CD4-positive, alpha-beta memory T cell (primary cell): ENCODE data around the gene ZXDC. TPM values are rescaled to one million over a fixed set of nuclear protein-coding genes. Genes with fewer than 3 reads are reported as not detected.

Experiments
- CTCF ChIA-PET: fragments of 350-600 bp; sonication (Branson Sonifier 250); formaldehyde crosslinking; loops from one replicate; lab custom pipeline; 2021; ENCODE audit warnings: inconsistent platforms; ENCODE audit not compliant: partially characterized antibody; lab: Charles Lee
- POLR2A ChIA-PET: fragments of 350-600 bp; sonication (Branson Sonifier 250); formaldehyde crosslinking; loops from one replicate; lab custom pipeline; 2021; ENCODE audit not compliant: partially characterized antibody; lab: Charles Lee
- DNase-seq, 5 donors: peaks; one replicate each; pipeline versions ENCODE4 v3.0.0 to v3.0.0-alpha.2; 2020 to 2022; ENCODE audit warnings: mixed read lengths in 1 of 5
- H3K27ac ChIP-seq: one replicate; pipeline ENCODE4 v1.7.0; 2013; ENCODE audit warnings: low read depth, low read length
- H3K27me3 ChIP-seq: 2 replicates; pipeline ENCODE4 v1.7.0; 2013; ENCODE audit warnings: mild to moderate bottlenecking, low read length, moderate library complexity; ENCODE audit not compliant: insufficient read depth
- H3K36me3 ChIP-seq: 2 replicates; pipeline ENCODE4 v1.7.0; 2013; ENCODE audit warnings: mild to moderate bottlenecking, low read length, moderate library complexity; ENCODE audit not compliant: insufficient read depth
- H3K4me1 ChIP-seq: 2 replicates; pipeline ENCODE4 v1.7.0; 2013; ENCODE audit warnings: mild to moderate bottlenecking, low read length, moderate library complexity; ENCODE audit not compliant: insufficient read depth
- H3K4me3 ChIP-seq, 2 donors: one replicate each; pipeline ENCODE4 v1.7.0; 2013; ENCODE audit warnings: low read length in 2 of 2, mild to moderate bottlenecking in 1 of 2
- H3K9me3 ChIP-seq, 2 donors: one replicate each; pipeline ENCODE4 v1.7.0; 2013; ENCODE audit warnings: low read length in 2 of 2, control low read depth in 1 of 2; ENCODE audit not compliant: control insufficient read depth in 1 of 2
- H3K27ac Mint-ChIP-seq, 7 donors: one replicate each; pipeline ENCODE4 v1.8.0; 2020 to 2021; ENCODE audit warnings: mixed read lengths in 7 of 7, mild to moderate bottlenecking in 6 of 7, inconsistent platforms in 3 of 7, moderate library complexity in 3 of 7
- H3K27me3 Mint-ChIP-seq, 2 donors: one replicate each; pipeline ENCODE4 v1.8.0; 2020 to 2021; ENCODE audit warnings: mixed read lengths in 2 of 2
- H3K36me3 Mint-ChIP-seq, 2 donors: one replicate each; pipeline ENCODE4 v1.8.0; 2020 to 2021; ENCODE audit warnings: mixed read lengths in 2 of 2, inconsistent platforms in 1 of 2, mild to moderate bottlenecking in 1 of 2
- H3K4me1 Mint-ChIP-seq, 4 donors: one replicate each; pipeline ENCODE4 v1.8.0; 2020 to 2021; ENCODE audit warnings: mixed read lengths in 4 of 4, mild to moderate bottlenecking in 1 of 4
- H3K4me3 Mint-ChIP-seq, 8 donors: one replicate each; pipeline ENCODE4 v1.8.0; 2020 to 2021; ENCODE audit warnings: mixed read lengths in 8 of 8, mild to moderate bottlenecking in 7 of 8, moderate library complexity in 6 of 8, inconsistent platforms in 3 of 8
- H3K9me3 Mint-ChIP-seq, 8 donors: one replicate each; pipeline ENCODE4 v1.8.0; 2020 to 2021; ENCODE audit warnings: mixed read lengths in 8 of 8, mild to moderate bottlenecking in 5 of 8, inconsistent platforms in 3 of 8, moderate library complexity in 1 of 8
- intact Hi-C: fragments of 100-400 bp; cut with micrococcal nuclease; formaldehyde crosslinking; loops from one replicate; pipeline ENCODE4 v1.15.1; 2023
- polyA plus RNA-seq, 2 donors: library from polyadenylated mRNA; unstranded; fragments of 300-500 nt; fragmentation: Illumina TruSeq; gene quantifications; one replicate each; pipeline ENCODE4 v1.2.3, GENCODE V29; 2021
- total RNA-seq, 2 experiments: library from RNA; stranded (reverse); gene quantifications; one replicate each; pipeline ENCODE4 v1.2.3, GENCODE V29; 2021

ZXDC gene
- total and polyA plus RNA-seq, 4 experiments from 2014 or later: 10.3 to 66.3 (median 42.9) TPM

DNA sequence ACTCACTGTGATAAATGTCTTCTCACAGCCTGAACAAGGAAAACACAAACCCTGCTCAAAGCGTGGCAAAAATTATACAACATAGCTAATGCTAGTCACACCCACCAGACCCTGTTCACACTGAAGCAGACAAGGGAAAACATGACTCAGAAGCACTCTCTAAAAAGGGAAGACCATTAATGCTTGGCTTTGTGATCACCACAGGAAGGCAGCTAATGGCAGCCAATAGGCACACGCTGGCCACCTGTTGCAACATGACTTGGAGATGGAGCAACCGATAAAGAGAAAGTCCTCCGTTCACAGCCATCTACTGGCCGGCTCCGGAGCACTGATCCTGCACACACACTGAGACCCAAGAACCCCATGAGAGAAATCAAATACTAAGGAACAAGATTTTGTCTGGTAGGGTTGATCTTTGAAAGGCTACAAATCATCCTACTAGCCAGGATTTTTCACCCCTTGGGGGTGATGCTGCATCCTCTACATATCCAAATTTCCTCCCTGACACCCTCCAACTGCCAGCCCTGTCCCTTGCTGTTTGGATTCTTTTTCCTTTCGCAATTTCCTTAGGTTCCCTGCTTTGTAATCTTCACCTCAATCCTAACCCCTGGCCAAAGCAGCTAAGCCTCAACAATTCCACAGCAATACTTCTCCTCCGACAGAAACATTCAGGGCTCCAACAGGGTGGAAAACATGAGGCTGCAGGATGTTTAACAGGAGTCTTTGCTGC, 3.2 kb downstream of the ZXDC start:
- Histone ChIP-seq H3K27me3 (no peaks in the 10 kb centered on the region), H3K9me3 (no peaks in the 10 kb centered on the region), H3K4me3 (peak overlapping the region in 1 of 2 donors; percentile 2), H3K36me3 (peaks cover 42% of the 10 kb centered on the region), H3K27ac (no peak overlapping the region), H3K4me1 (peaks cover 36% of the 10 kb centered on the region)
- peak overlapping the region; percentile 12 to 88 (median 78) for H3K27ac Mint-ChIP-seq
- peak overlapping the region; percentile 86 to 94 (median 91) for H3K4me3 Mint-ChIP-seq
- DNase-seq: no peak
- intact Hi-C loops: loop anchor here (10.0 kb wide), 1 partner anchor 1582 kb away; the partner anchor contains the start of gene SEC61A1
- no peaks in the 10 kb centered on the region for H3K9me3 Mint-ChIP-seq
- no peaks in the 10 kb centered on the region for H3K27me3 Mint-ChIP-seq
- peaks cover 45 to 80% (median 66%) of the 10 kb centered on the region in 4 donors for H3K4me1 Mint-ChIP-seq
- CTCF ChIA-PET: interaction anchor here (1.5 kb wide), 1 partner anchor 50 kb away, joined by 5 read pairs; no protein-coding TSS in a partner anchor
- peaks cover 42 to 64% of the 10 kb centered on the region in 2 donors for H3K36me3 Mint-ChIP-seq
- POLR2A ChIA-PET: no interaction called here

DNA sequence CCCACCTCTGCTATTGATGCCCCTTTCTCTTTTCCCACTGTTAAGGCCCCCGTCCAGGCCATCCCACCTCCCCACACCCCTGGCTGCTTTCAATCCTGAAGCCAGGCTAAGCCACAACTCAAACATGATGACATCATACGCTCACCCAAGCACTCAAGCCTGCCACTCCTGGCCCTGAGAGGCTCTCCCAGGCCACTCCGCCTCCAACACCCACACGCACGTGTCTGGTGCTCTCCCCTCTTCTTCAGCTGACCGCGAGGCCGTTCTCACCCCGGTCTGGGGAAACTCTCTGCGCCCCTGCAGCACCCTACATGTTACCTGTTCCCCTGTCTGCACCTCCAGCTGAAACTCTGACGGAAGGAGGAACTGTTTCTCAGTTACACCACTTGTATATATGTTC, 6.2 kb downstream of the ZXDC start:
- Mint-ChIP-seq H3K4me3 (no peak overlapping the region), H3K4me1 (peaks cover 44 to 86% (median 65%) of the 10 kb centered on the region in 4 donors), H3K27me3 (no peaks in the 10 kb centered on the region), H3K27ac (peak overlapping the region in 5 of 7 donors; percentile 4 to 90 (median 62)), H3K36me3 (peaks cover 54 to 85% of the 10 kb centered on the region in 2 donors), H3K9me3 (no peaks in the 10 kb centered on the region)
- Histone ChIP-seq H3K9me3 (no peaks in the 10 kb centered on the region), H3K4me1 (peaks cover 28% of the 10 kb centered on the region), H3K36me3 (peaks cover 71% of the 10 kb centered on the region), H3K4me3 (no peak overlapping the region), H3K27ac (no peak overlapping the region), H3K27me3 (no peaks in the 10 kb centered on the region)
- CTCF ChIA-PET: interaction anchor here (0.8 to 1.1 kb wide), 2 partner anchors 385 to 1078 kb away, joined by 3 read pairs; no protein-coding TSS in a partner anchor
- intact Hi-C loops: no loop called here
- POLR2A ChIA-PET: no interaction called here
- no peak for DNase-seq

DNA sequence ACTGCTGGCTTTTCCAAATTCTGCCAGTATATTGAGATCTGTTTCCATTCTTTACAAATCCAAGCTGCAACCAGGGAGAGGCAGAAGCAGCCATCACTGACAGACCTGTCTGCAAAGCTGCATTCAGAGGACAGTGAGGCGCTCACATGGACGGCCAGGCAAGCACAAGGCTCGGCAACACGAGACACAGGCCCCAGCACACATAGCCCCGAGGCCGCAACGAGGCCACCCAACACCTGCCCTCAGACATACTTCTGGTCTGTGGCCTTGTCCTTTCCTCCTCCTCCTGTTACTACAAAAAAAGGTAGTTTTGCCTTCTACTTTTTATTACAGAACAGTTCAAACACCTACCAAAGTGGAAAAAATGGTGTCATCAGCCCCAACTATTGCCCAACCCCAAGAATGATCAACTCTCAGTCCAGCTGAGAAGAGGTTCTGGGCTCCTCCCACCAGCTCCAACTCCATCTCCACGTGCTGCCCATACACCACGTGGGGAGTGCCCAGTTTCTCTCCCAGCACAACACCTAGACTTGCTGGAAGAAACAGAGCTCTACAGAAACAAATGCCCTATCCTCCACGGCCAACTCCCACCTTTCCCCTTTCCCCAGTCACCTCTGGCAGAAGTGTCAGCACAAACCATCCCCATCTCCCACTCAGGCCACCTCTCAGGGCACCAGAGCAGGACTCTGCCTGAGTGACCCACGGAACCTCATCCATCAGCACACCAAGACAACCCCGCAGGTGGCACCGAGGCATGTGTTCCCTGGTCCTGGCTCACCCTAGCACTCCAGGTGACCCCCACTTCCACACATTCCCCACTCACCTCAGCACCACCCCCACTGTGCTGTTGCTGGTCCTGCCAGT, 7.4 kb downstream of the ZXDC start:
- H3K4me3 Mint-ChIP-seq: no peak overlapping the region
- Histone ChIP-seq H3K4me3 (no peak overlapping the region), H3K27ac (no peak overlapping the region), H3K27me3 (no peaks in the 10 kb centered on the region), H3K36me3 (peaks cover 78% of the 10 kb centered on the region), H3K9me3 (no peaks in the 10 kb centered on the region), H3K4me1 (peaks cover 16% of the 10 kb centered on the region)
- intact Hi-C loops: no loop called here
- no peaks in the 10 kb centered on the region for H3K27me3 Mint-ChIP-seq
- CTCF ChIA-PET: no interaction called here
- DNase-seq: no peak
- peaks cover 52 to 85% of the 10 kb centered on the region in 2 donors for H3K36me3 Mint-ChIP-seq
- POLR2A ChIA-PET: no interaction called here
- peak overlapping the region in 5 of 7 donors; percentile 23 to 76 (median 55) for H3K27ac Mint-ChIP-seq
- H3K4me1 Mint-ChIP-seq: peaks cover 38 to 76% (median 54%) of the 10 kb centered on the region in 4 donors
- no peaks in the 10 kb centered on the region for H3K9me3 Mint-ChIP-seq

GRCh38 chr3:126467611-126467955, 8.1 kb downstream of the ZXDC start:
- H3K27ac Mint-ChIP-seq: no peak overlapping the region
- no peaks in the 10 kb centered on the region for H3K9me3 Mint-ChIP-seq
- Histone ChIP-seq H3K36me3 (peaks cover 80% of the 10 kb centered on the region), H3K9me3 (no peaks in the 10 kb centered on the region), H3K27ac (no peak overlapping the region), H3K27me3 (no peaks in the 10 kb centered on the region), H3K4me1 (peaks cover 9% of the 10 kb centered on the region), H3K4me3 (no peak overlapping the region)
- peaks cover 50 to 82% of the 10 kb centered on the region in 2 donors for H3K36me3 Mint-ChIP-seq
- POLR2A ChIA-PET: no interaction called here
- peaks cover 31 to 69% (median 47%) of the 10 kb centered on the region in 4 donors for H3K4me1 Mint-ChIP-seq
- no peaks in the 10 kb centered on the region for H3K27me3 Mint-ChIP-seq
- CTCF ChIA-PET: no interaction called here
- intact Hi-C loops: no loop called here
- no peak overlapping the region for H3K4me3 Mint-ChIP-seq
- no peak for DNase-seq

- CTCF ChIA-PET: no interaction called here
- Mint-ChIP-seq H3K4me1 (peaks cover 26 to 63% (median 42%) of the 10 kb centered on the region in 4 donors), H3K36me3 (peaks cover 50 to 81% of the 10 kb centered on the region in 2 donors), H3K27me3 (no peaks in the 10 kb centered on the region), H3K4me3 (peak overlapping the region in 1 of 8 donors; percentile 57), H3K27ac (peak overlapping the region in 1 of 7 donors; percentile 2), H3K9me3 (no peaks in the 10 kb centered on the region)
- no peaks in the 10 kb centered on the region for H3K9me3 ChIP-seq
- H3K4me3 ChIP-seq: no peak overlapping the region
- peaks cover 4% of the 10 kb centered on the region for H3K4me1 ChIP-seq
- H3K27me3 ChIP-seq: no peaks in the 10 kb centered on the region
- intact Hi-C loops: no loop called here
- DNase-seq: no peak
- POLR2A ChIA-PET: no interaction called here
- no peak overlapping the region for H3K27ac ChIP-seq
- peaks cover 86% of the 10 kb centered on the region for H3K36me3 ChIP-seq
Observed at GRCh38 chr3:126466886-126467610, 8.6 kb downstream of the ZXDC start.

GRCh38 chr3:126465928-126466544, 9.7 kb downstream of the ZXDC start:
- ChIA-PET CTCF (no interaction called here), POLR2A (interaction anchor here (1.3 kb wide), 1 partner anchor 9 kb away, joined by 4 read pairs; the partner anchor contains the start of gene ZXDC)
- Mint-ChIP-seq H3K27ac (peak overlapping the region in 3 of 7 donors; percentile 10 to 61 (median 12)), H3K4me1 (peaks cover 26 to 55% (median 40%) of the 10 kb centered on the region in 4 donors), H3K9me3 (no peaks in the 10 kb centered on the region), H3K36me3 (peaks cover 54 to 84% of the 10 kb centered on the region in 2 donors), H3K4me3 (peak overlapping the region in 1 of 8 donors; percentile 21), H3K27me3 (no peaks in the 10 kb centered on the region)
- Histone ChIP-seq H3K27ac (no peak overlapping the region), H3K4me1 (no peaks in the 10 kb centered on the region), H3K27me3 (no peaks in the 10 kb centered on the region), H3K4me3 (no peak overlapping the region), H3K9me3 (no peaks in the 10 kb centered on the region), H3K36me3 (peaks cover 90% of the 10 kb centered on the region)
- intact Hi-C loops: no loop called here
- DNase-seq: no peak
